Astrocyte of the cerebellum (primary cell): ENCODE data around the gene TUBB3.

Experiments
- DNase-seq: peaks from one replicate; pipeline ENCODE4 v3.0.0-alpha.2; 2011; ENCODE audit warnings: low read depth
- H3K4me3 ChIP-seq: 2 replicates; pipeline ENCODE4 v1.5.1; 2011; ENCODE audit warnings: mild to moderate bottlenecking, low read depth, low read length, moderate library complexity
- CTCF ChIP-seq: IDR thresholded peaks from 2 replicates; pipeline ENCODE4 v1.5.1; 2012; ENCODE audit warnings: low read length, low read depth, moderate library complexity, mild to moderate bottlenecking; ENCODE audit errors: missing control alignments
- in situ Hi-C: cut with HindIII; loops from 2 replicates; pipeline ENCODE4 v1.10.0; 2017; ENCODE audit warnings: low sequenced_read_pairs

TUBB3 gene

GRCh38 chr16:89985219-89985618, 62.1 kb downstream of the TUBB3 start:
- in situ Hi-C loops, result no loop called here
- DNase-seq, result no peak
- no peak for TF ChIP-seq CTCF
- no peak overlapping the region for H3K4me3 ChIP-seq
